Hepatocyte (in vitro differentiated cells): ENCODE results near the gene ADIRF.

Source experiments
- CTCF ChIP-seq: fragments of 200-600 bp; sonication (generic); IDR thresholded peaks from 2 replicates; pipeline ENCODE4 v1.5.1; 2016; ENCODE audit warnings: antibody characterized with exemption, mild to moderate bottlenecking; ENCODE audit not compliant: poor library complexity
- EZH2phosphoT487 ChIP-seq: fragments of 200-600 bp; sonication (generic); IDR thresholded peaks from one replicate; pipeline ENCODE4 v1.6.1; 2018; ENCODE audit warnings: antibody characterized with exemption, mild to moderate bottlenecking, low read depth, moderate library complexity; ENCODE audit not compliant: unreplicated experiment, severe bottlenecking

DNA sequence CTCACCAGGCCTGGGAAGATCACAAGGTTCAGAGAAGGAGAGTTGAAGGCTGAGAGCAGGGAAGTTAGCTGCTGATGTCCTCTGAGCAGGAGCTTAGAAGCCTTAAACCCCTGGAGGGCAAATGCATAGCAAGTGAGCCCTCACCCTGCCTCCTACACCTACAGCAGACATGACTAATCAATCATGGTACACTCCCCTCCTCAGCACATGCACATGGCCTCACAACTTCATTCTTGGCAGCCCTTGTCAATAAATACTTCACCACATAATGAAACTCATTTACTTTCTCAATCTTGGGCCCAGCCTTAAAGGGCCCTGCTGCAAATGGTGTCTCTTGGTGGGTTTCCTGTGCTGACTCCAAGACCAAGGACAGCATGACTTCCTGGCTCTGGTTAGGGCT, 23.8 kb upstream of the ADIRF start:
- no peak for TF ChIP-seq CTCF
- TF ChIP-seq EZH2phosphoT487, result no peak
